Measurements from ENCODE around the gene PSMB3.

Gene PSMB3

DNA sequence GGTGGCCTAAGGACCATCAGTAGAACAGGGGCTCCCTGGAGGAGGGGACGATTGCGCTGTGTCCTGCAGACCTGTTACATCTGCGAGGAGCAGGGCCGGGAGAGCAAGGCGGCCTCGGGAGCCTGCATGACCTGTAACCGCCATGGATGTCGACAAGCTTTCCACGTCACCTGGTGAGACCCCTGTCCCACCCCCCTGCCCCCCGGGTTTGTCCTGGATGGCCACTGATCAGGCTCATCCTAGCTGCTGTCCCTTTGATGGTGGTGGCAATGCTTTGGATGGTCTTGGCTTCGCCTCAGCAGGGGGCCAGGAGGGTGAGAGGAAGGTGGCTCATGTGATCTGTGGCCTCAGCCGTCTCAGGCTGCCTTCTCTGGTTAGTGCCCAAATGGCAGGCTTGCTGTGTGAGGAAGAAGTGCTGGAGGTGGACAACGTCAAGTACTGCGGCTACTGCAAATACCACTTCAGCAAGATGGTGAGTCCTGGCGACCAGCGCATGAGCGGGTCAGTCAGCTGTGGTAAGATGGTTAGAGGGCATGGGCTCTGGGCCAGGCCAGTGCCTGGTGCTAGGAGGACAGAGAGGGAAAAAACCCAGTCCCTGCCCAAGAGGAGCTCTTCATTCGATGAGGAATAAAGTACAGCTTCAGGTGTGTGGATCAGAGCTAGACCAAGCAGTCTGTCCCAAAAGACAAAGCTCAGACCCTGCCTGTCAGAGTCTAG, 43.3 kb upstream of the PSMB3 start:
- ATAC-seq (ENCODE audit: low read depth) = no peak
- Histone ChIP-seq H3K9me3 (ENCODE audit: severe bottlenecking) (no peaks in the 10 kb centered on the region), H3K4me1 (ENCODE audit: insufficient read depth, poor library complexity, severe bottlenecking) (no peaks in the 10 kb centered on the region), H3K4me3 (ENCODE audit: severe bottlenecking) (no peak overlapping the region), H3K36me3 (ENCODE audit: low read depth) (peaks cover 42% of the 10 kb centered on the region), H3K27ac (ENCODE audit: poor library complexity, severe bottlenecking) (no peak overlapping the region), H3K27me3 (ENCODE audit: insufficient read depth, poor library complexity, severe bottlenecking) (no peaks in the 10 kb centered on the region)
- TF ChIP-seq, protein P1, sequence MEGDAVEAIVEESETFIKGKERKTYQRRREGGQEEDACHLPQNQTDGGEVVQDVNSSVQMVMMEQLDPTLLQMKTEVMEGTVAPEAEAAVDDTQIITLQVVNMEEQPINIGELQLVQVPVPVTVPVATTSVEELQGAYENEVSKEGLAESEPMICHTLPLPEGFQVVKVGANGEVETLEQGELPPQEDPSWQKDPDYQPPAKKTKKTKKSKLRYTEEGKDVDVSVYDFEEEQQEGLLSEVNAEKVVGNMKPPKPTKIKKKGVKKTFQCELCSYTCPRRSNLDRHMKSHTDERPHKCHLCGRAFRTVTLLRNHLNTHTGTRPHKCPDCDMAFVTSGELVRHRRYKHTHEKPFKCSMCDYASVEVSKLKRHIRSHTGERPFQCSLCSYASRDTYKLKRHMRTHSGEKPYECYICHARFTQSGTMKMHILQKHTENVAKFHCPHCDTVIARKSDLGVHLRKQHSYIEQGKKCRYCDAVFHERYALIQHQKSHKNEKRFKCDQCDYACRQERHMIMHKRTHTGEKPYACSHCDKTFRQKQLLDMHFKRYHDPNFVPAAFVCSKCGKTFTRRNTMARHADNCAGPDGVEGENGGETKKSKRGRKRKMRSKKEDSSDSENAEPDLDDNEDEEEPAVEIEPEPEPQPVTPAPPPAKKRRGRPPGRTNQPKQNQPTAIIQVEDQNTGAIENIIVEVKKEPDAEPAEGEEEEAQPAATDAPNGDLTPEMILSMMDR (IDR thresholded peaks at IDR 0.05; ENCODE audit: poor library complexity, severe bottlenecking) = no peak
- no peak for DNase-seq (ENCODE audit: low spot score)

DNA sequence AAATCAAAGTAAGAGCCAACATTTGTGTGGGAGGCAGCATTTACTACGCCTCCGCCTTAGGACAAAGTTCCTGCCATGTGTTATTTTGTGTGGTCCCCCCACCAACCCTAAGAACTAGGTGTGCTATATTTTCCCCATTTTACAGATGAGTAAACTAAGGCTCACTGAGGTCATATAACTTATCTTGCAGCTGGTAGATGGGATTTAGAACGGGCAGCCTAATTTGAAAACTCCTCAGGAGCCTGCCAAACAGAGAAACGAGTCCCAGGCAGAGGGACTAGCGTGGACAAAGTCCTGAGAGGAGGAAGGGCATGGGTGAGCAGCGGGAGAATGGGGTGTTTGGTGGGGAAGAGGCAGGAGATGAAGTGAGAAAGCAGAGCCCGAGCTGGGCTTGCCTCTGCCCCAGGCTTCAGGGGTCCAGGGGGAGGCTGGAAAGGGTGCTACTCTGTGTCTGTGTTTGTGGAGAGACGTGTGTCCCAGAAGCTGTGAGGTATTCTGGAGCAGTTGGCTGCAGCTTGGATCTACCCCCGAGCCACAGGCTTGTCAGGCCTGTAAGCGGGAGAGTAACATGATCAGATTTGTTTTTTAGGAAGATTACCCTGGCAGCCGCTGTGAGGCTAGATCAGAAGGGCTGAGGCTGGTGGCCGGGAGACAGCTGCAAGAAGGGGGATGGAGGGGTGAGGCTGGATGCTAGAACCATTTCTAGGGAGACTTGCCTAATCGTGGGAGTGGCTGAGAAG, 42.5 kb upstream of the PSMB3 start:
- H3K9me3 ChIP-seq (ENCODE audit: severe bottlenecking) = no peaks in the 10 kb centered on the region
- no peaks in the 10 kb centered on the region for H3K27me3 ChIP-seq (ENCODE audit: insufficient read depth, poor library complexity, severe bottlenecking)
- H3K27ac ChIP-seq (ENCODE audit: poor library complexity, severe bottlenecking) = no peak overlapping the region
- no peak for ATAC-seq (ENCODE audit: low read depth)
- H3K4me3 ChIP-seq (ENCODE audit: severe bottlenecking) = no peak overlapping the region
- TF ChIP-seq, protein P1 (IDR thresholded peaks at IDR 0.05; ENCODE audit: poor library complexity, severe bottlenecking) = no peak
- peaks cover 43% of the 10 kb centered on the region for H3K36me3 ChIP-seq (ENCODE audit: low read depth)
- no peak for DNase-seq (ENCODE audit: low spot score)
- H3K4me1 ChIP-seq (ENCODE audit: insufficient read depth, poor library complexity, severe bottlenecking) = no peaks in the 10 kb centered on the region

DNA sequence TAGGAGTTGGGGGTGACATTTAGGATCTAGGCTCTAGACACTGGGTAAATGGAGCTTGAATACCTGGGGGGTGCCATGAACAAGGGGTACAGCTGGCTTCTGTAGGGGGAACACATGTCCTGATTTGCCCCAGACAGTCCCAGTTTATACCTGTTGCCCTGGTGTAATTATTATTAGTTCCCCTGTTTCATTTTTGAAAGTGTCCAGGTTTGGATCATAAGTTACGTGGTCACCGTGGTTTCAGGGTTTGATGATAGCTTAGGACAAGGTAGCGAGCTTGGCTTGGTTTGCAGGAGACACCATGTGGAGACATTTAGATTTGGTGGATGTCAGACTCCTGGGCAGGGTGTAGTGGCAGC, 42.0 kb upstream of the PSMB3 start:
- H3K27me3 ChIP-seq (ENCODE audit: insufficient read depth, poor library complexity, severe bottlenecking) = no peaks in the 10 kb centered on the region
- no peaks in the 10 kb centered on the region for H3K9me3 ChIP-seq (ENCODE audit: severe bottlenecking)
- no peak overlapping the region for H3K4me3 ChIP-seq (ENCODE audit: severe bottlenecking)
- no peak overlapping the region for H3K27ac ChIP-seq (ENCODE audit: poor library complexity, severe bottlenecking)
- H3K36me3 ChIP-seq (ENCODE audit: low read depth) = peaks cover 46% of the 10 kb centered on the region
- DNase-seq (ENCODE audit: low spot score) (no peak), ATAC-seq (ENCODE audit: low read depth) (no peak)
- TF ChIP-seq, protein P1 (IDR thresholded peaks at IDR 0.05; ENCODE audit: poor library complexity, severe bottlenecking) = no peak
- no peaks in the 10 kb centered on the region for H3K4me1 ChIP-seq (ENCODE audit: insufficient read depth, poor library complexity, severe bottlenecking)

DNA sequence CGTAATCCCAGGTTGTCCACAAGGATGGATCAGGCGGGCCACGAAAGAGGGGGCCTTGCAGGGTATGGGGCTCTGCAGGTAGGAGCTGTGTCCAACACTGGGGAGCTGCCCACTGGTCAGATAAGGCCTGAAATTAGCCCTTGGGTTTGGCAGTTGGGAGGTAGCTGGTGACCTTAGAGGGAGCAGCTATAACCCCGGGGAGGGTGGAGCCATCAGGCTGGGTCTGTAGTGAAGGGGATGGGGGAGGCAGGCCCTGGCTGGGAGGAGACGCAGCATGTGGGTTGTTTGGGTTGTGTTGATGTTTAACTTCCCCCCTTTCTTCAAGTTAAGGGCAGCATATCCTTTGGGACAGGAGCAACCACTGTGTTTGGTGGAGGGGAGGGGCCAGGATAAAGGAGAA, 41.6 kb upstream of the PSMB3 start:
- DNase-seq (ENCODE audit: low spot score) = no peak
- Histone ChIP-seq H3K27ac (ENCODE audit: poor library complexity, severe bottlenecking) (no peak overlapping the region), H3K27me3 (ENCODE audit: insufficient read depth, poor library complexity, severe bottlenecking) (no peaks in the 10 kb centered on the region), H3K4me3 (ENCODE audit: severe bottlenecking) (no peak overlapping the region), H3K36me3 (ENCODE audit: low read depth) (peaks cover 47% of the 10 kb centered on the region), H3K9me3 (ENCODE audit: severe bottlenecking) (no peaks in the 10 kb centered on the region), H3K4me1 (ENCODE audit: insufficient read depth, poor library complexity, severe bottlenecking) (no peaks in the 10 kb centered on the region)
- TF ChIP-seq, protein P1 (IDR thresholded peaks at IDR 0.05; ENCODE audit: poor library complexity, severe bottlenecking) = no peak
- no peak for ATAC-seq (ENCODE audit: low read depth)

All from RWPE2 (cell line).